ENCODE data around the gene ZC3H10.

GRCh38 chr12:56086096-56086495, 32.0 kb upstream of the ZC3H10 start:
- TF ChIP-seq CTCF (IDR thresholded peaks at IDR 0.05) (no peak), POLR2A (IDR thresholded peaks at IDR 0.05) (no peak)

Measured in uterus (tissue), 2 donors.